Activated CD8-positive, alpha-beta memory T cell treated with anti-CD3 and anti-CD28 coated beads, Interleukin-2, amount 10 ng/mL, durations not matched to agents 7 days and 5 days (primary cell): ENCODE results near the gene ABCA2. TPM values are rescaled to one million over a fixed set of nuclear protein-coding genes. Genes with fewer than 3 reads are reported as not detected.

Experiments used
- ATAC-seq: fragments of 150-1000 bp; cut with Tn5 transposase; one replicate; pipeline ENCODE4 v1.10.0; 2021; ENCODE audit warnings: moderate library complexity
- CTCF ChIA-PET: fragments of 350-600 bp; sonication (Branson Sonifier 250); formaldehyde crosslinking; loops from one replicate; lab custom pipeline; 2021; ENCODE audit warnings: antibody characterized with exemption; lab: Charles Lee
- DNase-seq: peaks from one replicate; pipeline ENCODE4 v3.0.0-alpha.2; 2020
- H3K27ac Mint-ChIP-seq: one replicate; pipeline ENCODE4 v1.8.0; 2021; ENCODE audit warnings: mild to moderate bottlenecking, mixed read lengths
- H3K27me3 Mint-ChIP-seq: one replicate; pipeline ENCODE4 v1.8.0; 2021; ENCODE audit warnings: mixed read lengths
- H3K36me3 Mint-ChIP-seq: one replicate; pipeline ENCODE4 v1.8.0; 2021; ENCODE audit warnings: mild to moderate bottlenecking, mixed read lengths
- H3K4me1 Mint-ChIP-seq: one replicate; pipeline ENCODE4 v1.8.0; 2021; ENCODE audit warnings: mixed read lengths
- H3K4me3 Mint-ChIP-seq: one replicate; pipeline ENCODE4 v1.8.0; 2021; ENCODE audit warnings: mild to moderate bottlenecking, moderate library complexity, mixed read lengths
- H3K9me3 Mint-ChIP-seq: one replicate; pipeline ENCODE4 v1.8.0; 2022; ENCODE audit warnings: low read depth, mixed read lengths
- total RNA-seq, 2 experiments: library from RNA; stranded (reverse); gene quantifications; one replicate each; pipeline ENCODE4 v1.2.3, GENCODE V29; 2021

ABCA2 gene
- total RNA-seq, 2 experiments from 2014 or later = 30.0 to 73.6 TPM

DNA sequence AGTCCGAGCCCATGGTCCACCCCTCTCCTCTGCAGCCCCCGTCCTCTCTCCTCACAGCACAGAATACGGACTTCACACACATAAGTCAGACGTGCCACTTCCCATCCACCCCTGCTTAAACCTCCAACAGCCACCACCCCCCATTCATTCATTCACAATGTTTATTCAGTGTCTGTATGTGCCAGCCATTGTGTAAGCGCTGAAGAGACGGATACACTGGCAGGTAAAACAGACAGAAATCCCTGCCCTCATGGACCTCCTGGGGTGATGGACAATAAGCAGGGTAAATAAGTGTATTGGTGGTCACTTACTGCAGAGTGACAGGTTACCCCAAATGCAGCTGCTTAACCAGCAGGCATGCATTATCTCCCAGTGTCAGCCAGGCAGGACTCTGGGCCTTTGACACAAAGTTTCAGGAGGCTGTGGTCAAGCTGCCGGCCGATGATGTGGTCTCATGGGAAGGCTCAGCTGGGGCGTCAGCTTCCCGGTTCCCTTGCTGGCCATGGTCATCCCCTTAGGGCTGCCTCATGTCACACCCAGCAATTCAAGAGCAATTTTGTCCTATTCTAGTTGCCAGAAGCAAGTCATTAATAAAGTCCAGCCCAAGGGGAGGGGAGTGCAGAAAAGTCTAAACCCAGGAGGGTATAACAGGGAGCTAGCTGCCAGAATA, 37.7 kb downstream of the ABCA2 start:
- DNase-seq (no peak), ATAC-seq (no peak)
- no peaks in the 10 kb centered on the region for H3K9me3 Mint-ChIP-seq
- H3K36me3 Mint-ChIP-seq = peaks cover 2% of the 10 kb centered on the region
- CTCF ChIA-PET = interaction anchor here (3.7 to 4.7 kb wide), 3 partner anchors 15 to 44 kb away, joined by 19 to 32 read pairs (median 29); partner anchors contain the start of gene ABCA2
- peaks cover 16% of the 10 kb centered on the region for H3K27me3 Mint-ChIP-seq
- H3K4me1 Mint-ChIP-seq = peaks cover 17% of the 10 kb centered on the region
- H3K27ac Mint-ChIP-seq = no peak overlapping the region
- H3K4me3 Mint-ChIP-seq = no peak overlapping the region

DNA sequence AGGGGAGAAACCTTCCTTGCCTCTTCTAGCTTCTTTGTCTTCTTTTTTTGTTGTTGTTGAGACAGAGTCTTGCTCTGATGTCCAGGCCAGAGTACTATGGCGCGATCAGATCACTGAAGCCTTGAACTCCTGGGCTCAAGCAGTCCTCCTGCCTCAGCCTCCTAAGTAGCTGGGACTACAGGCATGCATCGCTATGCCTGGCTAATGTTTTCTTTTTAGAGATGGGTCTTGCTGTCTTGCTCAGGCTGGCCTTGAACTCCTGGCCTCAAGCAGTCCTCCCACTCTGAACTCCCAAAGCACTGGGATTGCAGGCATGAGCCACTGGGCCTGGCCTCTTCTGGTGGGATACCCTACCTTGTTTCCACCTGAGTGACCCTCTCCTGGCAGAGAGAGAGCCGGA, 39.2 kb downstream of the ABCA2 start:
- Mint-ChIP-seq H3K27me3 (peaks cover 19% of the 10 kb centered on the region), H3K4me1 (peaks cover 16% of the 10 kb centered on the region), H3K27ac (no peak overlapping the region), H3K36me3 (peaks cover 2% of the 10 kb centered on the region), H3K4me3 (no peak overlapping the region), H3K9me3 (no peaks in the 10 kb centered on the region)
- DNase-seq (no peak), ATAC-seq (no peak)
- CTCF ChIA-PET = interaction anchor here (1.0 to 2.6 kb wide), 5 partner anchors 14 to 147 kb away, joined by 4 to 7 read pairs (median 5); partner anchors contain the start of gene AJM1

DNA sequence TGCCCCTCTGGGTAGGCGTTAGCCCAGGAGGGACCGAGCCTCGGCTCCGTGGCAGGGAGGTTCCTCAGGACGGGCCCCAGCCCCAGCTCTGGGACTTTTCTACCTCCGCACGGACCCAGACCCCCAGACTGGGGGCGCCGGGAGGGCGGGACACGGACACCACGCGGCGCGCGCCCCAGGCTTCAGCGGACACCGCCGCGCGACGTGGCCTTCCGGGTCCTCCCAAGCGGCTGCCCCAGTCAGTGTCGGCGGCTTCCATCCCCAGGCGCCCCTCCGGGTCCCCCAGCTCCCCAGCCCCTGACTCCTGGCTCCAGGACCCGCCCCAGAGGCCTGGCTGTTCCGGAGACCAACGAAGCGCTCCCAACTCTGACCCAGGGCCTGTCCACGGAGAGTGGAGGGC, 42.2 kb downstream of the ABCA2 start:
- DNase-seq (no peak), ATAC-seq (no peak)
- Mint-ChIP-seq H3K27me3 (peaks cover 27% of the 10 kb centered on the region), H3K27ac (no peak overlapping the region), H3K36me3 (no peaks in the 10 kb centered on the region), H3K4me3 (no peak overlapping the region), H3K9me3 (no peaks in the 10 kb centered on the region), H3K4me1 (peaks cover 1% of the 10 kb centered on the region)
- CTCF ChIA-PET = interaction anchor here (2.0 to 2.1 kb wide), 2 partner anchors 43 to 49 kb away, joined by 6 read pairs; no protein-coding TSS in a partner anchor

DNA sequence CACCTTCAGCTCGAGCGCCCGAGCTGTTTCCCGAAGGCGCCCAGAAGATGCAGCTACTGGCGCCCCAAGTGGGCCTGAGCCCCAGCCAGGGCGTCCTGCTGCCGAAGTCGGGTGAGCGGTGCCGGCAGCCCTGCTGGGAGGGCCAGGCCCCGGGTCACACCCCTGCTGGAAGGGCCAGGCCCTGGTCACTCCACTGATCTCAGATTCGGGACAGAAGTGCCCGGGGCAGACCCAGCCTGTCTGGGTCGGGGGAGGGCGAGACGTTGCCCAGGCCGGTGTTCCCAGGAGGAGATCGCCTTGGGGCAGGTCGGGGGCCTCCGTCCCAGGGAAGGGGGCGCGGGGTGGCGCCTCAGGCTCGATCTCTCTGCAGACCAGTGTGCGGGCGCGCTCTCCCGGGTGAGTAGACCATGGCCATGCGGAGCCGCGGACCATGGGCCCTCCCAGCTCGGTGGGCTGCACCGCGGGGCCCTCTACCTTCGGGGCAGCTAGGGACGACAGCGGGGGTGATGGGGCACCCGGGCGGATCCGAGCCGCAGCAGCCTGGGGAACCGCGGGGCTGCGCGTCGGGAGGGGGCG, 42.9 kb downstream of the ABCA2 start:
- no peak for DNase-seq
- peak; percentile 35 for ATAC-seq
- CTCF ChIA-PET = interaction anchor here (0.6 to 2.1 kb wide), 3 partner anchors 44 to 76 kb away, joined by 3 to 6 read pairs (median 6); no protein-coding TSS in a partner anchor
- Mint-ChIP-seq H3K4me3 (no peak overlapping the region), H3K36me3 (no peaks in the 10 kb centered on the region), H3K27ac (no peak overlapping the region), H3K9me3 (no peaks in the 10 kb centered on the region), H3K4me1 (peaks cover 1% of the 10 kb centered on the region), H3K27me3 (peaks cover 26% of the 10 kb centered on the region)

DNA sequence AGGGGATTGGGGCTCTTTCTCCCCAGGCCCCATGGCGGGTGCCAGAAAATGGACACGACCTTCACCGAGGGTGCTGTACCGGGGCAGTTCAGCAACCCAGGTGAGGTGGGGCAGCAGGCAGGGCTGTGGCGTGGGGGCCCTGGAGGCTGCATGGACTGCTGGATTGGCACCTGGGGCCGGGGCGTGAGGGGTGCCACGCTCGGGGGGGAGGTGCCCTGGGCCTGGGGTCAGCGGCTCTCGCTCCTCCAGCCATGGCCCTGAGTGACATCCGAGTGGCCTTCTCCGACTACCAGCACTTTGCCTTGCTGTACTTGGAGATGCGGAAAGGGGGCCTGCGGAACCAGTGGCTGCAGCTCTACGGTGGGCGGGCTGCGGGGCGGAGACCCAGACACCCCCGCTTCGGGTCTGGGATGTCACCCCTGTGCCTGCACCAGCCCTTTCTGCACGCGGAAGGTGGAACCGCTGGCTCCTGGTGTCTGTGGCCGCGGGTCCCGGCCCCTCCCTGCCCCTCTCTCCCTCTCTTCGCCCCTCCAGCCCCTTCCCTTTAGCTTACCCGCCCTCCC, 43.5 kb downstream of the ABCA2 start:
- Mint-ChIP-seq H3K4me3 (no peak overlapping the region), H3K9me3 (no peaks in the 10 kb centered on the region), H3K4me1 (peaks cover 1% of the 10 kb centered on the region), H3K27me3 (peaks cover 25% of the 10 kb centered on the region), H3K36me3 (no peaks in the 10 kb centered on the region), H3K27ac (no peak overlapping the region)
- no peak for ATAC-seq
- DNase-seq = no peak
- CTCF ChIA-PET = interaction anchor here (0.6 to 2.1 kb wide), 3 partner anchors 45 to 75 kb away, joined by 3 to 6 read pairs (median 6); no protein-coding TSS in a partner anchor

DNA sequence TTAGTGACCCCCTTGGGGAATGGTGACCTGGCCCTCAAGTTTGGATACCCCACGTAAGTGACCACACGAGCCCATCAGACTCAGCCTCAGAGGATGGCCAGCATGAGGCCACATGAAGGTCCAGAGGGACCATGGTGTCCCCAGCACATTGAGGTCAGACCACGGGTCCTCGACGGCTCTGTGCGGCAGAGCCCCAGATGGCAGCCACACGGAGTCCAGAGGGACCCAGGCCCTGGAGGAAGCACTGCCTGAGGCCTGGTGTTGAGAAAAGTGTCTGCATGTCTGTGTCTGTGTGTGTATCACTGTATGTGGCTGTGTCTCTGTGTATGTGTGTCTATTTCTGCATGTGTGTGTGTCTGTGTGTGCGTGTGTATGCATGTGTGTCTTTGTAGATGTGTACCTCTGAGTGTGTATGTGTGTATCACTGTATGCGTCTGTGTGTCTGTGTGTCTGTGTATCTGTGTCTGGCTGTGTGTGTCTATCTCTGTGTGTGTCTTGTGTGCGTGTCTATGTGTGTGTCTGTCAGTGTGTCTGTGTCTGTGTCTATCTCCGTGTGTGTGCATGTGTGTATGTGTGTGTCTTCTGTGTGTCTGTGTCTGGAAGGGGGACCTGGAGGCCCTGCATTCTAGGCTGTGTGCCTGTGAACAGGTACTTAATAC, 44.3 kb downstream of the ABCA2 start:
- Mint-ChIP-seq H3K9me3 (no peaks in the 10 kb centered on the region), H3K4me1 (peaks cover 1% of the 10 kb centered on the region), H3K27me3 (peaks cover 25% of the 10 kb centered on the region), H3K36me3 (no peaks in the 10 kb centered on the region), H3K4me3 (no peak overlapping the region), H3K27ac (no peak overlapping the region)
- ATAC-seq (no peak), DNase-seq (no peak)
- CTCF ChIA-PET = no interaction called here

DNA sequence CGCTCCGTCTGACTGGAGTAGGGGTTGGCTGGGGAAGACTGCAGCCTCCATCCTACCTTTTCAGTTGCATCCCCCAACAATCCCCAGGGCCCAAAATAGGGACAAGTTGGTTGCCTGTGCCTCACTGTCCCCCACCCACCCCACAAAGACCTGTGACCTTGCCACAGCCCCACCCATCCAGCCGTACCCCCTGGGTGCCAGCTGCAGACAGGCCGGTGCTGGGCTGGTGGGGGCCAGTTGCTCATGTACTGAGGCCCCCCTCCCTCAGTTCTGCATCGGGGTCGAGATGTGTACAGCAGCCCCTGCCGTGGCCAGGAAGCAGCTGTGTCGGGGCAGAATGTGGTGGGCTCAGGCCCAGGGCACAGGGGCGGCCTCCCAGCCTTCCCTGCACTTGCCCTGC, 44.9 kb downstream of the ABCA2 start:
- CTCF ChIA-PET = interaction anchor here (1.0 kb wide), 1 partner anchor 35 kb away, joined by 5 read pairs; no protein-coding TSS in a partner anchor
- DNase-seq (no peak), ATAC-seq (no peak)
- Mint-ChIP-seq H3K9me3 (no peaks in the 10 kb centered on the region), H3K4me3 (no peak overlapping the region), H3K4me1 (peaks cover 1% of the 10 kb centered on the region), H3K27ac (no peak overlapping the region), H3K27me3 (peaks cover 25% of the 10 kb centered on the region), H3K36me3 (no peaks in the 10 kb centered on the region)

DNA sequence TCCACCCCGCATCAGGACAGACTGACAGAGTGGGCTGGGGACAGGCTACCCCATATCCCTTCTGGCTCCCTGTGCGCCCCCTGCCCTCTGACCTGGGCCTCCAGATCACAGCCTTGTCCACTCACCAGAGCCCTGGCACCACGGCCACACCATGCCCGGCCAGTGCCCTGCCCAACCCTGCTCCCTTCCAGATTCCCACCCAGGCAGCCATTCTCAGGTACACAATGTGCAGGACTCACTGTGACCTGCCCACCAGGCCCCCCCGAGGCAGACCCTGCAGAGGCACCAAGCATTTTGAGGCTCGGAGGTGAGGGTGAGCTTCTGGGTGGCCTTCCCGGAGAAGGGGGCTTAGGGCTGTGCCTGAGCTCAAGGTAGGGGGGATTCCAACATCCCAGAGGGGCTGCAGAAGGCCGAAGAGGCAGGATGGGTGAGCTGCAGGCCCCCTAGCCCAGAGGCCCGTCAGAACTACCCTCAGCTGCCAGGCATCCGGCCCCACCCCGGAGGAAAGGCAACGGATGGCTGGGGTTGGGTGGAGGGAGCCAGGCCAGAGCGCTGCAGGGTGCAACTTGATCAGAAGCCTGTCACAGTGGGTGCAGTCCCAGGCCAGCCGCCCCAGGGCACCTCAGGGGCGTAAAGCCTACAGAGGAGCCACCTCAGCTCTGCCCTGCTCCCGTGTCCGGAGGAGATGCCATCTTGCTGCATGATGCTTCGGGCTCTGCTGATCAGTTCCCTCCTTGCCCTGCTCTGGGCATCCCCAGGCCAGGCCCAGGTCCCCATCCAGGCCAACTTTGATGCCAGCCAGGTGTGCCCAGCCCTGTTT, 45.6 kb downstream of the ABCA2 start, which contains the start of gene LCNL1:
Gene LCNL1, plus strand, starts transcription at position 762 of the 820 bp plus-strand sequence. CDS start 594 bp downstream, outside the sequence.
- no peaks in the 10 kb centered on the region for H3K36me3 Mint-ChIP-seq
- H3K27ac Mint-ChIP-seq = no peak within 1 kb of the TSS
- peaks cover 19% of the 10 kb centered on the region for H3K27me3 Mint-ChIP-seq
- H3K4me3 Mint-ChIP-seq = no peak within 1 kb of the TSS
- ATAC-seq = no peak
- no peak for DNase-seq
- no peaks in the 10 kb centered on the region for H3K9me3 Mint-ChIP-seq
- peaks cover 1% of the 10 kb centered on the region for H3K4me1 Mint-ChIP-seq
- CTCF ChIA-PET = interaction anchor here (0.6 to 1.5 kb wide), 4 partner anchors 10 to 85 kb away, joined by 3 to 6 read pairs (median 4); partner anchors contain the start of genes CLIC3 and PAXX

DNA sequence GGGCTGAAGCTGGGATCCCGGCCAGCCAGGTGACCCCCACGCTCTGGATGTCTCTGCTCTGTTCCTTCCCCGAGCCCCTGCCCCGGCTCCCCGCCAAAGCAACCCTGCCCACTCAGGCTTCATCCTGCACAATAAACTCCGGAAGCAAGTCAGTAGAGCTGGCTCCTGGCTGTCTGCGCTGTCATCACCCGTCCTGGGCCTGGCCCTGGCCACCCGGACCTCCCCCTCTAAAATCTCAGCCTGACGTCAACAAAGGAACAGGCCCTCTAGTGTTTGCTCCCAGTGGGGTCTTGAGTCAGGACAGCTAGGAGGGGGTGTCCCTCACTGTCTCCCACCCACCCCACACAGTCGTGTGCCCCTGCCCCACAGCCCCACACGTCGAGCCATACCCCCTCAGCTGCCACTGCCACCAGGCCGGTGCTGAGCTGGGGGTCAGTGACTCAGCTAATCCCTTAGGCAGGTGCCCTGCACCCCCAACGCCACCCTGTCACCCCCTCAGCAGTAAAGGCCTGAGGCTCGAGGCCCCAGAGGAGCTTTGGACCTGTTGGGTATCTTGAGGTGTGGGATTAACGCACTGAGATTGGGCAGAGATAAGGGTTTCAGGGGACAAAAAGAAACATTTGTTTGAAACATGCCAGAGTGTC, 46.3 kb downstream of the ABCA2 start:
- Mint-ChIP-seq H3K36me3 (no peaks in the 10 kb centered on the region), H3K27ac (no peak overlapping the region), H3K4me3 (no peak overlapping the region), H3K9me3 (no peaks in the 10 kb centered on the region), H3K4me1 (peaks cover 1% of the 10 kb centered on the region), H3K27me3 (peaks cover 16% of the 10 kb centered on the region)
- ATAC-seq = no peak
- CTCF ChIA-PET = interaction anchor here (0.6 to 1.5 kb wide), 4 partner anchors 10 to 174 kb away, joined by 3 to 6 read pairs (median 3); partner anchors contain the start of genes CLIC3, PAXX and RABL6
- no peak for DNase-seq

DNA sequence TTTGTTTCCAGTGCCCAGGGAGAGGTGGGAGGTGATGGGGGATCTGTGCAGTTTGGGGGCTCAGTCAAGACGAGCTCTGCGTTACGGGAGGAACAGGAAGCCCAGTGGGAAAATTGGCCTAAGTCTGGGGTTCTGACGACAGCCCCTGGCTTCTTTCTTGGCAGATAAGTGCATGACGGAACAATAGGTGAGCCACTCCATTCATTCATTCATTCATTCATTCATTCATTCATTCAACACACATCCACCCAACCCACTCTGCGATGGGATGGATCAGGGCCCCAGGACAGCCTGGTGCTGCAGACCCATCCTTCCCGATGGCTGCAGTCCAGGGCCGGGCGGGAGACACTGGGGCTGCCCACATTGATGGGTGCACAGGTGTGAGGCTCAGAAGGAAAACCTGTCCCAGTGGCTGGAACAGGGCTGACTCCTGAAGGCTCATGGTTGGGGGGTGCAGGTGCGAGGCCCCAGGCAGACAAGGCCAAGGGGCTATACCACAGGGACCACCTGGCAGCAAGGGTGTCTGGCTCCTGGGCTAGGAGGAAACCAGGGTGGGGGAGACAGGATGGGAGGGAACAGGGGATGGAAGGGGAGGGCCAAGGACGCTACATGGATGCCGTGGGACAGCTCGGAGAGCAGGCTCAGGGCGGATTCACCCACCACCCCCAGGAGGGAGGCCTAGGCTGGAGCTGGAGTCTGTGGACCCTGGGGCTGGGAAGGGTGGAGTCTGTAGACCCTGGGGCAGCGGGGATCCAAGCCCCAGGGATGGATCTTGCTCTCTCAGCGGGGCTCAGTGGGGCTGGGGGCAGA, 47.2 kb downstream of the ABCA2 start:
- no peaks in the 10 kb centered on the region for H3K9me3 Mint-ChIP-seq
- CTCF ChIA-PET = interaction anchor here (0.8 to 1.0 kb wide), 2 partner anchors 12 to 173 kb away, joined by 3 read pairs; partner anchors contain the start of gene RABL6
- ATAC-seq = no peak

DNA sequence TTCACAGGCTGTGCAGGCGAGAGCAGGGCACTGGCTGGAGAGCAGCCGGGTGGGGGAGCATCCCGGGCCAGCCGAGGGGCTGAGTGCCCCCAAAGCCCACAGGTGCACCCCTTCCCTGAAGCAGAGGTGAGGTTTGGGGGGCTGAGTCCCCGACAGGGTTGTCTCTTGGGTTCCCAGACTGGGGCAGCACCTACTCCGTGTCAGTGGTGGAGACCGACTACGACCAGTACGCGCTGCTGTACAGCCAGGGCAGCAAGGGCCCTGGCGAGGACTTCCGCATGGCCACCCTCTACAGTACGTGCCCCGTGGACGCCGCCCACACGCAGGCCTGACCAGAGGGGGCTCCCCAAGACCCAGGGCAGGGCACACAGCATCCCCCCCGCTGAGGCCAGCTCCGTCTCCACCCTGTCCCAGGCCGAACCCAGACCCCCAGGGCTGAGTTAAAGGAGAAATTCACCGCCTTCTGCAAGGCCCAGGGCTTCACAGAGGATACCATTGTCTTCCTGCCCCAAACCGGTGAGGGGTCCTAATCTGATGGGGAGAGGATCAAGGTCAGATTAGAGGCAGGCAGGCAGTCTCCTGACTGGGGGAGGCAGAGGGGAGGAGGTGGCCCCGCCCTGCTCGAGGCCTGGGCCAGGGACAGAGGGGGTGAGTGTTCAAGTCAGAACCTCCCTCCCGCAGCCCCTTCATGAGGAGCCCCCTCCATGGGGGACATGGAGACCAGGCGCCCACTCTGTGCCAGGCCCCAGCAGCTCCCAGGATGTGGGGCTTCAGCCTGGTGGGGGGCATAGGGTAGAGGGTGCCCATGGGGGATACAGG, 48.1 kb downstream of the ABCA2 start:
- no peaks in the 10 kb centered on the region for H3K9me3 Mint-ChIP-seq
- DNase-seq (no peak), ATAC-seq (no peak)
- H3K27ac Mint-ChIP-seq = no peak overlapping the region
- no peak overlapping the region for H3K4me3 Mint-ChIP-seq
- H3K4me1 Mint-ChIP-seq = peaks cover 13% of the 10 kb centered on the region
- no peaks in the 10 kb centered on the region for H3K36me3 Mint-ChIP-seq
- peaks cover 11% of the 10 kb centered on the region for H3K27me3 Mint-ChIP-seq
- CTCF ChIA-PET = interaction anchor here (0.8 kb wide), 1 partner anchor 13 kb away, joined by 3 read pairs; no protein-coding TSS in a partner anchor

More for the DNA sequence above, 47.2 kb downstream of the ABCA2 start:
- Mint-ChIP-seq H3K27me3 (peaks cover 11% of the 10 kb centered on the region), H3K36me3 (no peaks in the 10 kb centered on the region), H3K27ac (no peak overlapping the region), H3K4me3 (no peak overlapping the region), H3K4me1 (peaks cover 4% of the 10 kb centered on the region)
- no peak for DNase-seq
